OCI-LY1 (cell line): ENCODE results near the gene CCDC196.

ENCODE experiments used
- H2AFZ ChIP-seq: fragments of 200-600 bp; sonication (generic), shearing (Covaris generic); 2 replicates; pipeline ENCODE4 v1.6.0; 2014; ENCODE audit warnings: antibody characterized with exemption, mild to moderate bottlenecking, low read length
- H3F3A ChIP-seq: fragments of 200-600 bp; sonication (generic), shearing (Covaris generic); 2 replicates; pipeline ENCODE4 v1.6.0; 2014; ENCODE audit warnings: mild to moderate bottlenecking, antibody characterized with exemption, low read length, moderate library complexity; ENCODE audit not compliant: insufficient read depth
- H3K27ac ChIP-seq: fragments of 200-600 bp; sonication (generic); 2 replicates; pipeline ENCODE4 v1.5.1; 2014; ENCODE audit warnings: low read length, mixed run types, mild to moderate bottlenecking, low read depth; ENCODE audit not compliant: poor library complexity, severe bottlenecking
- H3K27me3 ChIP-seq: fragments of 200-600 bp; sonication (generic); 2 replicates; pipeline ENCODE4 v1.6.0; 2014; ENCODE audit warnings: antibody characterized with exemption, mild to moderate bottlenecking, low read length, moderate library complexity; ENCODE audit not compliant: insufficient read depth
- H3K36me3 ChIP-seq: fragments of 200-600 bp; sonication (generic); 2 replicates; pipeline ENCODE4 v1.6.1; 2014; ENCODE audit warnings: mild to moderate bottlenecking, antibody characterized with exemption, low read length, moderate library complexity, mixed read lengths; ENCODE audit not compliant: insufficient read depth
- H3K4me1 ChIP-seq: fragments of 200-600 bp; sonication (generic); 2 replicates; pipeline ENCODE4 v1.5.1; 2014; ENCODE audit warnings: mild to moderate bottlenecking, low read length, moderate library complexity; ENCODE audit not compliant: insufficient read depth, severe bottlenecking
- H3K4me2 ChIP-seq: fragments of 200-600 bp; sonication (generic), shearing (Covaris generic); 2 replicates; pipeline ENCODE4 v1.6.1; 2014; ENCODE audit warnings: low read length
- H3K4me3 ChIP-seq: fragments of 200-600 bp; sonication (generic); 2 replicates; pipeline ENCODE4 v1.5.1; 2014; ENCODE audit warnings: low read length, low read depth, mild to moderate bottlenecking, mixed read lengths; ENCODE audit not compliant: poor library complexity, severe bottlenecking
- H3K79me2 ChIP-seq: fragments of 200-600 bp; shearing (Covaris generic); 2 replicates; pipeline ENCODE4 v1.6.1; 2016; ENCODE audit warnings: mixed run types, low read length, mixed read lengths; ENCODE audit not compliant: insufficient read depth
- H3K9ac ChIP-seq: fragments of 200-600 bp; sonication (generic), shearing (Covaris generic); 2 replicates; pipeline ENCODE4 v1.6.1; 2014; ENCODE audit warnings: mild to moderate bottlenecking, low read length, mixed read lengths
- H3K9me2 ChIP-seq: fragments of 200-600 bp; sonication (generic), shearing (Covaris generic); 2 replicates; pipeline ENCODE4 v1.6.1; 2014; ENCODE audit warnings: low read depth, mild to moderate bottlenecking, low read length, mixed read lengths
- H3K9me3 ChIP-seq: fragments of 200-600 bp; shearing (Covaris generic); 2 replicates; pipeline ENCODE4 v1.6.1; 2014; ENCODE audit warnings: low read length, mixed read lengths
- H4K20me1 ChIP-seq: fragments of 200-600 bp; sonication (generic), shearing (Covaris generic); 2 replicates; pipeline ENCODE4 v1.6.0; 2016; ENCODE audit warnings: mild to moderate bottlenecking, low read length; ENCODE audit not compliant: insufficient read depth
- EZH2 ChIP-seq: fragments of 200-600 bp; sonication (generic), shearing (Covaris generic); IDR thresholded peaks from 2 replicates; pipeline ENCODE4 v1.8.0; 2017; ENCODE audit warnings: borderline replicate concordance, mixed run types, mild to moderate bottlenecking, antibody characterized with exemption, low read length, moderate library complexity, mixed read lengths
- TF ChIP-seq, protein P1 (sequence below): fragments of 200-600 bp; sonication (generic), shearing (Covaris generic); IDR thresholded peaks from 2 replicates; pipeline ENCODE4 v1.5.1; 2017; ENCODE audit warnings: mild to moderate bottlenecking, antibody characterized with exemption, low read length, moderate library complexity, mixed read lengths

CCDC196 gene

DNA sequence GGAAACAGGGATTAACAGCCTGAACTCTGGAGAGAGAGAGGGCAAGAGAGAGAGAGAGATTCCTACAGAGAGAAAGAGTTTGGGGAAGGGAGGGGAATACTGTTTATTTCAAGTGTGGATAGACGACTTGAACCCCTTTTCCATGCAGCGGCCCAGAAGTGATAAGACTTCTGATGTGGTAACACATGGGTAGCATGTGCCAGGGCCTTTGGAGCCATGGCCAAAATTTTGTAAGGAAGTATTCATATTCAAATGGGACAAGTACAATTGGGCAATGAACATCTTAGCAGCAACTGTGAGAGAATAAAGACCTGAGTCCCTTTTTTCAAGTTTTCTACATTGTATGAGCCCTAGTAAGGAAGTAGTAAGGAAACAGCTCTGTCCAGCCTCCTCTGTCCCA is 42.4 kb upstream of the CCDC196 start:
- H3K27ac ChIP-seq = no peak overlapping the region
- no peaks in the 10 kb centered on the region for H4K20me1 ChIP-seq
- no peaks in the 10 kb centered on the region for H3K27me3 ChIP-seq
- H3F3A ChIP-seq = no peaks in the 10 kb centered on the region
- H3K4me3 ChIP-seq = no peak overlapping the region
- TF ChIP-seq, protein P1, sequence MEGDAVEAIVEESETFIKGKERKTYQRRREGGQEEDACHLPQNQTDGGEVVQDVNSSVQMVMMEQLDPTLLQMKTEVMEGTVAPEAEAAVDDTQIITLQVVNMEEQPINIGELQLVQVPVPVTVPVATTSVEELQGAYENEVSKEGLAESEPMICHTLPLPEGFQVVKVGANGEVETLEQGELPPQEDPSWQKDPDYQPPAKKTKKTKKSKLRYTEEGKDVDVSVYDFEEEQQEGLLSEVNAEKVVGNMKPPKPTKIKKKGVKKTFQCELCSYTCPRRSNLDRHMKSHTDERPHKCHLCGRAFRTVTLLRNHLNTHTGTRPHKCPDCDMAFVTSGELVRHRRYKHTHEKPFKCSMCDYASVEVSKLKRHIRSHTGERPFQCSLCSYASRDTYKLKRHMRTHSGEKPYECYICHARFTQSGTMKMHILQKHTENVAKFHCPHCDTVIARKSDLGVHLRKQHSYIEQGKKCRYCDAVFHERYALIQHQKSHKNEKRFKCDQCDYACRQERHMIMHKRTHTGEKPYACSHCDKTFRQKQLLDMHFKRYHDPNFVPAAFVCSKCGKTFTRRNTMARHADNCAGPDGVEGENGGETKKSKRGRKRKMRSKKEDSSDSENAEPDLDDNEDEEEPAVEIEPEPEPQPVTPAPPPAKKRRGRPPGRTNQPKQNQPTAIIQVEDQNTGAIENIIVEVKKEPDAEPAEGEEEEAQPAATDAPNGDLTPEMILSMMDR = no peak
- TF ChIP-seq EZH2 = no peak
- peaks cover 5% of the 10 kb centered on the region; the same call in 1 of the 2 replicates for H3K9me3 ChIP-seq
- no peaks in the 10 kb centered on the region for H3K4me1 ChIP-seq
- no peaks in the 10 kb centered on the region for H3K36me3 ChIP-seq
- H3K9ac ChIP-seq = no peak overlapping the region
- H2AFZ ChIP-seq = no peak overlapping the region
- no peak overlapping the region for H3K4me2 ChIP-seq
- no peaks in the 10 kb centered on the region for H3K9me2 ChIP-seq
- H3K79me2 ChIP-seq = no peaks in the 10 kb centered on the region

DNA sequence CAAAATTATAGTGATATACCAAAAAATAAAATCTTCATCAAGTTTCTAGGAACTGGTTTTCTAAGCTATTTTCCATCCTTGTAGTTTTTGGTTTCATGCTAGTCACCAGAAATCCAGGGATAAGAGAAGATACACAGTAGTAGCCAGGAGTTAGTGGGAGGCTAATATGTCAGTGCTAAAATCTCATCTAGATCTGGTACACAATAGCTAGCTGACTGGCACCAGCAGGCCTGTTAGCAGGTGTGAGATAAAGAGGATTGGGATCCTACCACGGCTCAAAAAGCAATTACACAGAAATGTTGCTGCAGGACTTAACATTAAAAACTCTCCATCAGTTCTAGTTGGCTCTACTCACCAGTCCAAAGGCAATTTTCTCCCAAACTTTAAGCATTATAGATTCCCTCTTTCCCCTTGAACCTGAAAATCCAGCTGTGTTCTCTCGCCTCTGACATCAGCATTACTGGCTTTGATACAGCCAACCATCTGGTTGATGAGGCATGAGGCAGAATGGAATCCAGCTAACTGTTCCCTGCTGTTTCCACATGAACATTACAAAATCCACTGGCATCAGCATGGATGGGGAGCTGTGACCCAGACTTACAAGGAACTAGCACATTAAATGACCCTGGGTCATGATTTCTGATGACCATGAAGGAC is 41.8 kb upstream of the CCDC196 start:
- Histone ChIP-seq H3K27ac (no peak overlapping the region), H3K9ac (no peak overlapping the region), H3K79me2 (no peaks in the 10 kb centered on the region), H3K4me1 (no peaks in the 10 kb centered on the region), H3K36me3 (no peaks in the 10 kb centered on the region), H4K20me1 (no peaks in the 10 kb centered on the region), H3K27me3 (no peaks in the 10 kb centered on the region), H3F3A (no peaks in the 10 kb centered on the region), H3K4me3 (no peak overlapping the region), H3K9me2 (no peaks in the 10 kb centered on the region), H3K4me2 (no peak overlapping the region), H2AFZ (no peak overlapping the region), H3K9me3 (peaks cover 5% of the 10 kb centered on the region; the same call in 1 of the 2 replicates)
- TF ChIP-seq, protein P1 = no peak
- no peak for TF ChIP-seq EZH2

DNA sequence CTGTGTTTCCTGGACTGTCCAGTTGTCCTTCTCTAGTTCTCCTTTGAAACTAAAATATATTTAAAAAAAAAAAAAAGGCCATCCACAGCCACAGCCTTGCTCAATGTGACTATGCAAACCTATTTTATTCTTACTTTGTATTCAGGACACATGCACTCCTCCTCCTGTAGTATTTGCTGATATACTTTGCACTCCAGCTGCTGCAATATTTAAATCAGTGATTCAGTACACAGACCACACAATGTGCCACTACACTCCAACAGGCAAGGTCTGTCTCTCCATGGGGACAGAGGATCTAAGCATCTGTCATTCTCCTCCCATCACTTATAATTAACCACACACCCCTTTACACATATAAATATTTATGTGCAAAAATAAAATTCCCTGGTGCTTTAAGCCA is 40.2 kb upstream of the CCDC196 start:
- Histone ChIP-seq H3K4me2 (no peak overlapping the region), H3K27me3 (no peaks in the 10 kb centered on the region), H3F3A (no peaks in the 10 kb centered on the region), H3K27ac (no peak overlapping the region), H2AFZ (no peak overlapping the region), H3K36me3 (no peaks in the 10 kb centered on the region), H3K79me2 (no peaks in the 10 kb centered on the region), H3K9ac (no peak overlapping the region), H3K9me2 (no peaks in the 10 kb centered on the region), H3K4me3 (no peak overlapping the region), H3K4me1 (no peaks in the 10 kb centered on the region), H3K9me3 (no peaks in the 10 kb centered on the region), H4K20me1 (no peaks in the 10 kb centered on the region)
- no peak for TF ChIP-seq EZH2
- TF ChIP-seq, protein P1 = no peak
